ENCODE measurements around the gene PABPC1L.

The PABPC1L gene

DNA sequence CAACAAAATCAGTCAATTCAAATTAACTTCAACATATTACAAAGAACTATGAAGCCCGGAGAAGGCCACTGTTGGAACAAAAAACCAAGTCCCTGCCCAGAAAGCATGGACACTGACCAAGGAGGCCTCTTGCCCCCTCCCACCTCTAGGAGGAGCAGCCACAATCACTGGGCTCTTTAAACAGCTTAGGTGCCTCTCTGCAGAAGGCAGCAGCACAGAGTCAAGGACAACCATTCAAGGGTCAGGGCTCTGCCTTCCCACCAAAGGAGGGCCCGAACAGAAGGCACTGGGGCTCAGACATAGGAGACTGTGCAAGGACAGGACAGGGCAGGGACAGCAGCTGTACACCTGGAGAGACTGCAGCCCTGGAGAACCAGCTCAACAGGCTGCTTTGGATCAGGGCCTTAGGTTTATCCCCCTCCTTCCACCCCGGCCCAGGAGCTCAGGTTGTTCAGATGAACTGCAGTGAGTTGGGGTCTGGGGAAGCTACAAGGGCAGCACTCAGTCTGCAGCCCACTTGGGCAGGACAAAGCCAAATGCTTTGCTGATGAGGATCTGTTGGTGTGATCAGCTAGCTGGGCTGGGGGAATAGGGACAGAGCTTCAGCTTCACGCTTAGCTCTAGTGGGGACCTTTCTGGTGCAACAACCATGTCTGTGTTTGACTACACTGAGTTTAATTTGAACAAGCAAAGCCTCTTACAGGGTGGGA lies 32.6 kb downstream of the PABPC1L start:
- DNase-seq (ENCODE audit: low read depth in 2 of 2), result no peak

DNA sequence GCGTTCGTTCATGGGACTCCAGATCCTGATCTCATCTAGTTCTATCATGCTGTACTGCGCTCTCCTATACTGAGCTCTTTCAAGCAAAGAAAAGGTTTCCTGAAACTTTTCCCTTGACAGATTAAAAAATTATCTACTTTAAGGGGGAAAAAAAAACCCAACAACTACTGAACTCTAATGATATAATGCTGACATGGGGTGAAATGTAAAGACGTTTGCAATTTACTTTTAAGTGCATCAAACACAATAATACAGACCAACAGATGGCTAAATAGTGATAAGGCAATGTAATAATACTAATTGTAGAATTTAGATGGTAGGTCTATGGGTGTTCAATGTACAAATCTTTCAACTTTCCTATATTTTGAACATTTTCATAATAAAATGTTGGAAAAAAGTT lies 34.0 kb downstream of the PABPC1L start:
- DNase-seq (ENCODE audit: low read depth in 2 of 2), result no peak

DNA sequence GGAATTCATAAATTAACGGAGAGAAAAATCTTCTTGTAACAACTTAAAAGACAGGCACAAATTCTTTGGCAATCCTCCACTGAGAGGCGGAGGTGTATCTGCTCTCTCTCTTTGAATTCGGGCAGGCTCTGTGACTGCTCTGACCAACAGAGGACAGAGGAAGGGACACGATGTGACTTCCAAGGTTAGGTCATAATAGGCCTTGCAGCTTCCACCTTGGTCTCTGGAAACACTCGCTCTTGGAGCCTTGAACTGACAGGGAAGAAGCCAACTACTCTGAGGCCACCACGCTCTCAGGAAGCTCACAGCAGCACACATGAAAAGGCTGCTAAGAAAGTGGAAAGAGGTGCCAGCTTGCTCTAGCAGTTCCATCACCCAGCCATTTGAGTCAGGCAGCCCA lies 35.4 kb downstream of the PABPC1L start:
- DNase-seq (ENCODE audit: low read depth in 2 of 2), result no peak

DNA sequence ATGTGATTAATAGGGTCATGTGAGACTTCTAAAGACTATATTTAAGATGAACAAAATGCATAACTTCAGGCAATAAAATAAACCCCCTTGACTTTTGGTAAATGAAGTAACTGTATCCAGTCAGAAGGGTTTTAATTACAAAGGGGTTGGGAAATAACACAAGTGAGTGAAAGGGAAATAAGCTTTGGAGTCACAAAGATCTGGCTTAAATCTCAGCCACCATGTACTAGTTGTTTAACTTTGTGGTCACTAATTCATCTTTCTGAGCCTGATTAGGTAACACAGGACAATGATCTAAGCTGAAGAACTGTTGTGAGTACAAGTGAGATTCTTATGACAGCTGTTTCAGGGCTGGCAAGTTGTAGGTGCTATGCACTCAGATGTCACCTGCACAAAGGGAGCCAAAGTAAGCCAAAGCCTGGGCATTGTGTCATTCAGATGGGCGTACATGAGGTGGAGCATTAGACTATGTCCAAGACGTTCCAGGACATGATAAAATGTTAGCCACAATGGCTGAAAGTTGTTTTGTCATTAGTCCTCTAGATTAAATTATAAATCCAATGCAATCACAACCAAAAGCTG lies 36.5 kb downstream of the PABPC1L start:
- no peak for DNase-seq (ENCODE audit: low read depth in 2 of 2)

DNA sequence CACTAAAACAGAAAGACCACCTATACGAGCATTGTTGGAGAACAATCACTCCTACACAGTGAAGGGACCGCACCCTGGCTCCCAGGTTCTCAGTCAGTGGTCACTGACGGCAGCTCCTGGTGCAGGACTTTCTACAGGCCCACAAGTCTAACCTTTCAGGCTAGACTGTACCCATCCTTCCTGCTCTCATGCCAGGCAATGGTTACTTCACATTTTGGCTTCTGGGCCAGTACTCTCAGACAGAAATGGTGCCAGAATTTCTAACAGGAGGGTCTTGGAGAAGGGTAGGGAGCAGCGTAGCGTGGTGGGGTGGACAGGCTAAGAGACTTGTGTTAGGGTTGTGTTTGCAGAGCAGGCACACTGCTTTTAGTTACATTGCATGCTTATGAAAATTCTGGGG lies 38.2 kb downstream of the PABPC1L start:
- no peak for DNase-seq (ENCODE audit: low read depth in 2 of 2)

DNA sequence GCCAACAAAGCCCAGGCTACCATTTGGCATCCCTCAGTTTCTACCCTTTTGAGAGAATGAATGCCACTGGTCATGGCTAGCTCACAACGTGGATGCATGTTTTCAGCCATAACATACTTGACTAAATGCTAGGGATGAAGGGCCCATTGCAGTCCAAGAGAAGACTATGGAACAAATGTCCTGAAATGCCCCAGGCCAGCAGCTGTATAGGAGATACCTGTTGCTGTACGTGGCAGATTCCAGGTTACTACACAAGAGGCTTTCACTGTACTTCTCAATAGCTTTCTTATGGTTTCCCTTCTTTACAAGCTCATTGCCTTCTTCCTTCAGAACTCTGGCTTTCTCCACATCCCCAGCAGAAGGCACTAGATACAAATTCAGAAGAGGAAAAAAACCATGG lies 38.7 kb downstream of the PABPC1L start:
- DNase-seq (ENCODE audit: low read depth in 2 of 2), result no peak

DNA sequence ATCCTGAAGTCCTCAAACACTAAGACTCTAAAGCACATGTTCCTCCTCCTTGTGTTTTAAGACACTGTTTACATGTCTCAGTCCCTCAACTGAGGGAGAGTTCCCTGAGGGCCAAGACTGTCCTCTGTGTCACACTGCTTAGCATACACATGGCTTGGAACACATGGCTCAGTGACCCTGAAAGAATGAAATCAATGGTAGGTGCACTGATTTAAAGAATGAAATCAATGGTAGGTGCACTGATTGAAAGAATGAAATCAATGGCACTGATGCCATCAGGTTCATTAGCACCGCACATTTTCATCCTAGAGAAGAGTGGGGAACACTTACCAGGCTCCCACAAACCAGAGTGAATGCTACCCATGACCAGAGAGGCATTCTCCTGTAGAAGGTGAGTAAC lies 40.5 kb downstream of the PABPC1L start:
- DNase-seq (ENCODE audit: low read depth in 2 of 2), result no peak

DNA sequence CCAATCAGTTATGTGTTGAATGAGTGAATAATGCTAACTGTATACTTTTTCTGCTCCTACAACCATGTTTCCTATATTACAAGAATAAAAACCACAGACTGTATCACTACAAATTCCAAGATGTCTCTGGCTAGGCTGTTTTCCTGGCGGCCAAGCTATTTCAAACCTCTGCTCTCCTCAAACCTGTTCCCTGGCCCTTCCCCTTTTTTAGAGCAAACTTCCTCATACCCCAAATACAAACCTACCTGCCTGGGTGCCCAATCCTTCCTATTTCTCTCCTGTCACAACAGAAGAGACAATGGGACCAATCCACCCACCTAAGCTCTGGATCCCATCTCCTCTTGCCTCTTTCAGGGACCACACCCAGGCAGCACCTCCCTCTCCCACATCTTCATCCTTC lies 42.9 kb downstream of the PABPC1L start:
- no peak for DNase-seq (ENCODE audit: low read depth in 2 of 2)

DNA sequence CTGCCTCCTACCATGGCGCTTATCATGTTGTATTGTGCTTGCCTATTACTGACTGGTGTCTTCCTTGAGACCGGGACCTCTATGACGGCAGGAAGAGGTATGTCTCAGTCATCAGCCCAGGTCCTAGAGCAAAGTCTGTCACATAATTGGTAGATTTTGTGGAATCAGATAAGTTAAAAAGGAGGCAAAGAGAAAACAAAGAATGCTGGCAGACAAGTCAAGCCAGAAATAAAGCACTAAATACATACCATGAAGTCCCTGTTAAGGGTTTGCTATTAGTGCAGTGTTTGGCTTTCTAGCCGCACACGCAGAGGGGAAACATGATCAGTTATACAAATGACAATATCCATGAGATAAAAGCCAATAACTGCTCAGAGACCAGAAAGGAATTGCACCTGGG lies 44.4 kb downstream of the PABPC1L start:
- DNase-seq (ENCODE audit: low read depth in 2 of 2), result no peak

DNA sequence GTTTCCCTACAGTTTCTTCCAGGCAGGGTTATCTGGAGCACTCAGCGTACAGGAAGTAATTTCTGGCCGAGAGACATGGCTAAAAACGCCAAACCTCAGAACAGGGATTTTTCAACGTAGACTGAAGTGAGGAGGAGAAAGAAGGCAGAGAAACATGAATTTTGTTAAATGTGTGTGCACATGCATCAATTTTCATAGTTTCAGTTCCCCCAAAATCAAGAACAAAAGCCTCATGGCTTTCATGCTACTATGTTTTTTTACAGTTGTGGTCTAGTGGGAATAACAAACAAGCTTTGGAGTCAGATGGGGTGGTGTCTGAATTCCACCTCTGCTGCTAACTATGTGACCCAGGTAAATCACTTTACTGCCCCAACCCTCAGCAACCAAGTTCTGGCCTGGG lies 45.4 kb downstream of the PABPC1L start:
- DNase-seq (ENCODE audit: low read depth in 2 of 2), result no peak

DNA sequence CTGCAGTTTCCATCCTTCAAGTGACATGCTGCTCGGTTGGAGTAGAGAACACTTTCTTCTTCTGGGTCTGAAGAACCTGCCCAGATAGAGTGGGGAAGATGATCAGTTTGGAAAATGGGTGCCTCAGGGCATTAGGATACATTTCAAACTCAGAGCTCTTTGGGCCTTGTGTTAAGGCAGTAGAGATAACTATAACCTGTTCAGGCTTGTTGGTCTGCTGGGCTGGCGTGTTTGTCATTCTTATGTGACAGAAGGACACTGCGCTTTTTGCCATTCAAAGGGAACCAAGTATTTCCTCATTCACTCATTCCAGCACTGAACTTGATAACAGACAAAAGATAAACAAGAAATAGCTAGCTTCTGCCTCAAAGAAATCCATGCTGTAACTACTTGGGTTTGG lies 46.5 kb downstream of the PABPC1L start:
- no peak for DNase-seq (ENCODE audit: low read depth in 2 of 2)

DNA sequence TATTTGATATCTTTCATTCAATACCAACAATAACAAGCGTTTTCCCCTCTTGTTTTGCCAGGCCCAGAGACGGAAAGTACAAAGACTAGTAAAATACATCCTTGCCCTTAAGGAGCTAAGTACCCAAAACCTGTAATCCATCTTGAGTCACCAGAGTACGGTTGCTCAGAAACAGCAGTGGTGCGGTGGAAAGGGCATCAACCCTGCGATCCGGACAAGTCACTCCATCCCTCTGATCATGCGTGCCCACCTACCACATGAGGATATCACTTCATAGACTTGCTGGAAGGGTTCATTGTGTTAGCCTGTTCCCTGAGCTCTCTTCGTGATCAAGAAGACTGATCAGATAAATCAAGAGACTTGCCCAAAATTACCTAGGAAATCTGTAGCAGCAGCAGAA lies 48.4 kb downstream of the PABPC1L start:
- DNase-seq (ENCODE audit: low read depth in 2 of 2), result no peak

DNA sequence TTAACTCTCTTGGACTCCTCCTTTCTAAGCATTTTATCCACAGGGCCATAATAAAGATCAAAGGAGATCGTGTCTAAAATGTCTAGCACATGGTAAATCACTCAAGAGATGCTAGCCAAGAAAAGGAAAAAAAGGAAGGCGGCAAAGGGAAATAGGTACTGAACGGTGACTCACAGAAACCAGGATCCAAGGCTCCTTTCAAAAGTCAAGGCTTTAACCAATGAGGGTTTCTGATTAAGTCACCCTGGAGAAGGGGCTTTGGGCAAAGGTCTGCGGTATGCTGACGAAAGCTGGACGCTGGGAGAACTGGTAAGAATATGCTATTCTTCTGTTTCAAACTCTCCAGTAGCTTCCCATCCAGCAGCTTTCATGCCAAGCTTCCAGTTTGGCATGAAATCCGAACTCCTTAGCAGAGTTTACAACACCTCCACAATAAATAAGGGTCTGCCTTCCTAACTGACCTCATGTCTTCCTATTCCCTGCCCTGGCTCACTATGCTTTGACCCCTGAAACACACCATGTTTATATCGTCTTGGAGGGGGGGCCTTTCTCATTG lies 49.3 kb downstream of the PABPC1L start:
- DNase-seq (ENCODE audit: low read depth in 2 of 2), result no peak

DNA sequence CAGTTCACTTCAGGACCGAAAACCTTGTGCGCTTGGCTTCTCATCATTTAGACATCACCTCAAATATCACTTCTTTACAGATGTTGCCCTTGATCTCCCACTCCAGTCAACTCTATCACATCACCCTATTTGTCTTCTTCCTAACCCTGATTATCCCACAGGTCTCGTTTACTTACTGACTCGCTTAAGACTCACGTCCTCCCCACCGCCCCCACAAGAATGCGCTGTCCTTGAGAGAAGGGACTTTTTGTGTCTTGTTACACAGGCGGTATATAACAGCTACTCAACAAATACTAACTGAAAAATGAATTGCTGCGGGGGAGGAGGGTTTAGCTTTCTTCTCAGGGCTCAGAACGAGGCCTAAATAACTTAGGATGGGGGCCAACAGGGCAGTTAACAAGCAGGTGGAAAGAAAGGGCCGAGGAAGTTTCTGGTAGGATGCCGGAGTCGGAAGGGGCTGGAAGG lies 49.8 kb downstream of the PABPC1L start:
- DNase-seq (ENCODE audit: low read depth in 2 of 2), result peak; percentile 53 to 66

DNA sequence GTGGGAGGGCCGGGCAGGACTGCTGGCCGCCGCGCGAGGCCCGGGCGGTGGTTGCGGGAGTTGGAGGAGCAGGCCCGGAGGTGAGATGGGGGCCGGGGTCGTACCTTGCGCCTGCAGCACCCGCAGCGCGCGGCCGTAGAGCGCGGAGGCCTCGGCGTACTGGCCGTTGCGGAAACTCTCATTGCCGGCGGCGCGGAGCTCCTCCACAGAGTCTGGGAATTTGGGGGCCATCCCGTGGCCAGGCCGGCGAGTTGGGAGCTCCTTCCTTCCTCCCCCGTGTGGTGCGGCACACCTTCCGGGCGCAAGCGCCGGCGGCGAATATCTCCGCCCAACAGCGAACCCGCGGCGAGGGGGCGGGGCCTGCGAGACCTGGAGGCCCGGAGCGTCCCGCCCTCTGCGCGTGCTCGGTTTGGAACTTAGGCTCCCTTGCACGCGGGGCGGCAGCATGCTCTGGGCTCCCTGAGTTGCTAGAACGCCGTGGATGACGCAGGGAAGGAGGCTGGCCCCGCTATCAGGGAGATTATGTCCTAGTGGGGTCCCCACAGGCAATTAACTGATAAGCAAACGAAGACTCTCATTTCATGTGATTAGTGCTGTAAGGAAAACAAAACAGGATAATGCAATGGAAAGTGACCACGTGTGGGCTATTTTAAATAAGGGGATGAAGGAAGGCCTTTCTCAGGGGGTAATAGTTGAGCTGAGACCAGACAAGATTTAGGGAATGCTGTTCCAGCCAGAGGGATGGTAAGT lies 50.4 kb downstream of the PABPC1L start, which contains the start of gene TOMM34:
Gene TOMM34, minus strand, starts transcription at position 295 of the 750 bp plus-strand sequence. Its CDS starts 64 bp downstream, at position 231.
- DNase-seq (ENCODE audit: low read depth in 2 of 2), result peak; percentile 93 to 98

DNA sequence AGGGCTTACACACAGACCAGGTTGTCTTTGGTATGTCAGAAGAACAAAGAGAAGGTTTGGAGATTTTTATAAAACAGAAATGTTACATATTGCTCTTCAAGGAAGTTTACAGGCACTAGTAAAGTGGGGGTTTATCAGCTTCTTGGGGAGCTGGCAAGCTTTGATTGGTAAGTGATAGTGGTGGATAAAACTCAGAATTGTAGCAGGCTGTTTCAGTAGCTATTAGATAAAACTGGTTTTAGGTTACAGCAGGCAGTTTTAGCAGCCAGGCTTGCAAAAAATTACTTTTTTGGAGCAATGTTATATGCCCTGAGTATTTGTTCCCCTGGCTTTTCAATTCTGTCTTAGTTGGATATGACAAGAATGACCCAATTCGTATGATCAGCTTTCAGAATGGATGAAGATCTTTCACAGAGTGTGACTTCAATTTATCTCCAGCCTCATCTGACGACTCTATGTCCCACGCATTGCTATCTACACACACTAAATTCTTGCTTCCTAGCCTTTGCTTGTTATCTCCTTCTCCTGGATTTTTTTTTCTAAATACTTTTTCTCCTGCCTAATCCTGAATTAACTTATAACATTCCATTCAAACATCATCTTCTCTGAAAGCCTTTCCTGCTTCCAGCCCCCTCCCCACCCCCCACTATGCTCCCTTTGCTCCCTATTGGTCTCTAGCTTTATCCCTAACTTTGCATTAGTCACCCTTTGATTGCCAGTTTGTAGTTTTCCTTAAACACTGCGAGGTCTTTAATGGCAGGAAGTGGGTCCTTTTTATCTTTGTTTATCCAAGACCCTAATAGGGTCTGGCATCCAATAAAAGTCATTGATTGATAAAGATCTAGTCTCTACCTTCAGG lies 51.4 kb downstream of the PABPC1L start:
- no peak for DNase-seq (ENCODE audit: low read depth in 2 of 2)

DNA sequence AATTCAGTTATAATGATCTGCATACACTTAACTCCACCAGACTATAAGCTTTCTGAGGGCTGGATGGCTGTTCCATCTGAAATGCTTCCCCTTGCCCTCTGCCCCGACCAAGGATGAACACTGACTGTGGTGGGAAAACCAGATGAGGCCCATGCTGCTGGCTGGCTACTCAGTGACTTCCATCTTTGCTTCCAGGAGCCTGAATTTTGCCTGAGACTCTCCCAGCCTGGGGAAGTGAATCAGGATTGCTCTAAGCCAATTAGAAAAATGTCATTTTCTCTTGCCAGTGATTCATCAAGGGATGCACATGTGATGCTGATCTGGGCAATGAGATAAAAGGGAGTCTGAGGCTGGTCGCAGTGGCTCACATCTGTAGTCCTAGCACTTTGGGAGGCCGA lies 52.0 kb downstream of the PABPC1L start:
- DNase-seq (ENCODE audit: low read depth in 2 of 2), result no peak

DNA sequence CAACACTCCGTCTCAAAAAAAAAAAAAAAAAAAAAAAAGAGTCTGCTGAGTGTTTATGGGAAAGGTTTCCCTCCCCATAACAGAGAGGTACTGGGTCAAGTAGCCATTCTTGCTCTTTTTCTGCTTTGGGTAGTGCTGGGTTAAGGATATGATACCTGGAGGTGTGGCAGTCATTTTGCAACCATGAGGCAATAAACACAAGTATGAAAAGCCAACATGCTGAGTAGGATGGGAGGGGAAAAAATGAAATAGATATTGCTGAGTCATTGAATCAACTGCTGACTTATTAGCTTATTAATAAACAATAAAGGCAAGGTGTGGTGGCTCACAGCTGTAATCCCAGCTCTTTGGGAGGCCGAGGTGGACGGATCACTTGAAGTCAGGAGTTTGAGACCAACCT lies 52.6 kb downstream of the PABPC1L start:
- no peak for DNase-seq (ENCODE audit: low read depth in 2 of 2)

DNA sequence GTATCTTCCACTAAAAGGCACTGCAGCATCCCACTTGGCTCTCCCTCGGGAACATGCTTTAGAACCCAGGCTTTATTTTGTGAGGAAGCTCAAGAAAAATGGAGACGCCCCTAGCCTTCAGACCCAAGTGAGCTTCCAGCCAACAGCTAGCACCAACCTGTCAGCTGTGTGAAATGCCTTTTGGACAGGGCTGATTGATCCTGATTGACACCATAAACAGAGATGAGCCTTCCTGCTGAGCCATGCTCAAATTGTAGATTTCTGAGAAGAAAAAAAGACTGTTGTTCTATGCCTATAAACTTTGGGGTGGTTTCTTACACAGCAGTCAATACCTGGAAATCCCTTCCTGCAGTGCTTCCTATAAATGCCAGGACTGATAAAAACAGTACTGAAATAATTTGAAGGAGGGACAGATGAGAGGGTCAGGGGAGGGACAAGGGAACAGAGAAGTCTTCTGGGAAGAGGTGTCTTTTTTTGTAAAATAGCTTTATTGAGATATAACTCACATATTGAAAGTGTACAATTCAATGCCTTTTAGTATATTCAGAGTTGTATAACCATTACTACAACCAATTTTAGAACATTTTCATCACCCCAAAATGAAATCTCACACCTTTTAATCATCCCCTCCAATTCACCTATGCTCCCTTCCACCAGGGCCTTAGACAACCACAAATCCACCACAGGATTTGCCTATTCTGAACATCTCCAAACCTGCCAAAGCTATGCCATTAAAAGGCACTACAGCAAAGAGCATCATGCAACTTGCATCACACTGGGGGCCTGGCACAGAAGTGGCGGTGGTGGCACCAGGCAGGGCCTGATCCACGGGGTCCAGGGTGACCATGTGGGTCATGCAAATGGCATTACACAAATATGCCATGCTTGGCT lies 53.7 kb downstream of the PABPC1L start:
- no peak for DNase-seq (ENCODE audit: low read depth in 2 of 2)

DNA sequence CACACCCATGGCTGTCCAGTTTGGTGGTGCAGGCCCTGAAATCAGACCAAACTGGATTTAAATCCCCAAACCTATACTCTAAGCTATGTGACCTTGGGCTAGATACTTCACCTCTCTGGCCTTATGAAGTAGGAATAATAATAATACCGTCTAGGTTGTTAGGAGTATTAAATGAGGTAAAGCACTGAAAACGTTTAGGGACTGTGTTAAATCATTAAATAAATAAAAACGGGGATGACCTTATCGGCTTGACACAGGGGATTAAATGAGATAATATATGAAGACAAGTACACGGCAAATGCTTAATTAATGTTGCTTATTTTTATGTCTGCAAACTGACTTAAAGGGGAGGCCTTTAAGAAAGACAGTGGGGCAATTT lies 55.8 kb downstream of the PABPC1L start:
- no peak for DNase-seq (ENCODE audit: low read depth in 2 of 2)
